Large intestine (tissue), 3 donors: ENCODE measurements around the gene RPP30. TPM values are rescaled to one million over a fixed set of nuclear protein-coding genes. Genes with fewer than 3 reads are reported as not detected.

Experiments used
- DNase-seq, 2 donors: peaks; one replicate each; pipeline versions ENCODE4 v3.0.0 to v3.0.0-alpha.2; 2013
- H3K27ac ChIP-seq: one replicate; pipeline ENCODE4 v1.5.1; 2013; ENCODE audit warnings: low read length
- H3K27me3 ChIP-seq: 2 replicates; pipeline ENCODE4 v1.6.1; 2013; ENCODE audit warnings: low read length; ENCODE audit not compliant: control insufficient read depth, insufficient read depth
- H3K36me3 ChIP-seq: 2 replicates; pipeline ENCODE4 v1.6.1; 2013; ENCODE audit warnings: low read length; ENCODE audit not compliant: control insufficient read depth, insufficient read depth
- H3K4me1 ChIP-seq: one replicate; pipeline ENCODE4 v1.6.1; 2013; ENCODE audit warnings: low read length; ENCODE audit not compliant: control insufficient read depth, insufficient read depth
- H3K4me3 ChIP-seq: one replicate; pipeline ENCODE4 v1.5.1; 2013; ENCODE audit warnings: low read length
- H3K9me3 ChIP-seq: one replicate; pipeline ENCODE4 v1.6.1; 2013; ENCODE audit warnings: mild to moderate bottlenecking, low read depth, low read length, moderate library complexity; ENCODE audit not compliant: control insufficient read depth
- WGBS: methylation state at CpG from one replicate; pipeline ENCODE4 v1.1.5; 2013; ENCODE audit warnings: low lambda C conversion rate; ENCODE audit not compliant: insufficient coverage; 5-methylcytosine and 5-hydroxymethylcytosine counted together
- polyA plus RNA-seq: library from polyadenylated mRNA; unstranded; fragments of 120-200 nt; gene quantifications from one replicate; pipeline ENCODE4 v1.2.1, GENCODE V29; 2013

The RPP30 gene
- polyA plus RNA-seq, 1 donor: 36.2 TPM

GRCh38 chr10:90944749-90945148 is 73.0 kb downstream of the RPP30 start:
- Histone ChIP-seq H3K4me1 (no peaks in the 10 kb centered on the region), H3K4me3 (no peak overlapping the region), H3K27ac (no peak overlapping the region), H3K36me3 (no peaks in the 10 kb centered on the region), H3K9me3 (no peaks in the 10 kb centered on the region), H3K27me3 (no peaks in the 10 kb centered on the region)
- no peak for DNase-seq
- WGBS: no CpG with 5 or more reads among the region's 1 CpG

- no peak for DNase-seq
- Histone ChIP-seq H3K27ac (no peak overlapping the region), H3K4me1 (no peaks in the 10 kb centered on the region), H3K9me3 (no peaks in the 10 kb centered on the region), H3K36me3 (no peaks in the 10 kb centered on the region), H3K27me3 (no peaks in the 10 kb centered on the region), H3K4me3 (no peak overlapping the region)
- WGBS: no CpG with 5 or more reads among the region's 4 CpGs
Measured at GRCh38 chr10:90945491-90946070, 73.8 kb downstream of the RPP30 start.

- no peak for DNase-seq
- Histone ChIP-seq H3K4me1 (no peaks in the 10 kb centered on the region), H3K4me3 (no peak overlapping the region), H3K9me3 (no peaks in the 10 kb centered on the region), H3K27ac (no peak overlapping the region), H3K36me3 (no peaks in the 10 kb centered on the region), H3K27me3 (no peaks in the 10 kb centered on the region)
- no CpG with 5 or more reads among the region's 5 CpGs for WGBS
Measured at GRCh38 chr10:90947030-90947960, 75.5 kb downstream of the RPP30 start.

Other genes starting within 250 kb of the RPP30 start
- gene HTR7, start 13.9 kb upstream of the RPP30 start, polyA plus RNA-seq: 2.2 TPM
- 0.06 TPM for gene ANKRD1, start 49.1 kb downstream of the RPP30 start, polyA plus RNA-seq